NCI-H345 (cell line): ENCODE measurements around the gene ABCA13.

Source experiments
- DNase-seq: peaks from one replicate; lab custom pipeline; 2025; lab: John Stamatoyannopoulos, UW

The ABCA13 gene

GRCh38 chr7:48242846-48243245, 71.6 kb downstream of the ABCA13 start:
- DNase-seq: no peak

GRCh38 chr7:48244864-48245271, 73.6 kb downstream of the ABCA13 start:
- DNase-seq: no peak

DNA sequence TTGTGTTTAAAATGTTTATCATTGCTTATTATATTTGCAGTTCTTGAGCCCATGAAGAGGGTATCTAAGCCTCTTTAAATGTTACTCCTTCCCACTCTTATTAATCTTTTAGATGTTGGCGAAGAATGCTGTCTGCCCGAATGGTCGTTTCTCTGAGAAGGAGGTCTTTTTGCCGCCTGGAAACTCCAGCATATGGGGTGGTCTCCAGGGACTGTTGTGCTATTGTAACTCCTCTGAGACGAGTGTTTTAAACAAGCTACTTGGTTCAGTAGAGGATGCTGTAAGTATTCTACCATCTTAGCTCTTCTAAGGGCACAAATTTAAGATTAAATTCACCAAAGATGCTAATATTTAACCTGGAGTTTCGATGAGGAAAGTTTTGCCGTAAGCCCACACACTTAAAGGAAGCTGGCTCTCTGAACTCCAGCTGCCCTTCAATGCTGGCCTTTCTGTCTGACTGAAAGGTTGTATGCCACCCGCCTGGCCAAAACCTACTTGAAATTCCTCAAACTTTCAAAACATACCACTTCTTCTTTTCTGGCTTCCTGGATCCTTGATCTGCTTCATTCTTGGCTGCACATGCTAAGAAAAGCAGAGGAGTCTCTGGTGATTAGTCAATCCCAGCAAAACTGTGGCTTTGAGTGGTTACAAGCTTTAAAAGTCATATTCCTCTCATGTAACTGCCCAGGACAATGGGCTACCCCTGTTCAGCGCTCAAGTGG, 74.7 kb downstream of the ABCA13 start:
- DNase-seq: no peak

- DNase-seq: no peak
Observed at GRCh38 chr7:48249166-48249565, 77.9 kb downstream of the ABCA13 start.

DNA sequence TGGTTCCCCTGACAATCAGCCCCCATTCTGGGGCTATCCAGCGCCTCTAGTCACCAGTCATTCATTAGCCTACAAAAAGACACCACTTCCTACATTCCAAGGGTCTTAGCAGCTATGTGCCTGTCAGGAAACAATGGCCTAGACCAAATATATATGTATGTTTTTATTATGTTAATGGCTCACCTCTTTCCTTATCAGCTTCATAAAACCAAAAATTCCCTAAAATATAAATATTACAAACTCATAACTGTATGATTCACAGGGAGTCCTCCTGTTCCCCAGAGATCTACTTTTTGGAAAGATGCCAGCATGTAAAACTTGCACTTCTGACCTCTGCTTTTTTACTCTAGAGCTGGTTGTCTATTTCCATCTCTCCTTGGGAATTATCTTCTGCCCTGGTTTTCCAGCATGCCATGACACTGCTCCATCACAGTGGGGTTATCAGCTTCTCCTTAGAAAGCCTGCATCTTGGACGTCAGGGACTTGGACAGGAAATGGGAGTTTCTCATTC, 79.2 kb downstream of the ABCA13 start:
- DNase-seq: no peak

- no peak for DNase-seq
Observed at GRCh38 chr7:48251766-48252165, 80.5 kb downstream of the ABCA13 start.

GRCh38 chr7:48252995-48253394, 81.7 kb downstream of the ABCA13 start:
- no peak for DNase-seq

DNA sequence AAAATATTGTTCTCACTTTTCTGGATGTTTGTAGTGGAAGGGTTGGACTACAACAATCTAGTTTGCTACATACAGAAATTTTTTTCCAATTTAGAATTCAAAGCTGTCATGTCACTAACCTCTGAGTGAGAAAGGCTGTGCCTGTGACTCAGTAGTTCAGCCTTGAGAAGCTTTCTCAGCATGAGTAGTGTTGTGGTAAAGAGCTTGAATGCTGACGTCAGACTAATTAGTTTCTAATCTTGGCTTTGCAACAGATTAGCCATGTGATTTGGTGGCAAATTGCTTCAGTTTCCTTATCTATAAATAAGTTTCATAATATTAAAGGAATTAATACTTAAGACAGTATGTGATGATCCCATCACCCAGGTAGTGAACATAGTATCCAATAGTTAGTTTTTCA, 83.8 kb downstream of the ABCA13 start:
- DNase-seq: no peak

GRCh38 chr7:48259463-48260280, 88.4 kb downstream of the ABCA13 start:
- DNase-seq: no peak

- DNase-seq: no peak
Observed at GRCh38 chr7:48261696-48262095, 90.4 kb downstream of the ABCA13 start.

DNA sequence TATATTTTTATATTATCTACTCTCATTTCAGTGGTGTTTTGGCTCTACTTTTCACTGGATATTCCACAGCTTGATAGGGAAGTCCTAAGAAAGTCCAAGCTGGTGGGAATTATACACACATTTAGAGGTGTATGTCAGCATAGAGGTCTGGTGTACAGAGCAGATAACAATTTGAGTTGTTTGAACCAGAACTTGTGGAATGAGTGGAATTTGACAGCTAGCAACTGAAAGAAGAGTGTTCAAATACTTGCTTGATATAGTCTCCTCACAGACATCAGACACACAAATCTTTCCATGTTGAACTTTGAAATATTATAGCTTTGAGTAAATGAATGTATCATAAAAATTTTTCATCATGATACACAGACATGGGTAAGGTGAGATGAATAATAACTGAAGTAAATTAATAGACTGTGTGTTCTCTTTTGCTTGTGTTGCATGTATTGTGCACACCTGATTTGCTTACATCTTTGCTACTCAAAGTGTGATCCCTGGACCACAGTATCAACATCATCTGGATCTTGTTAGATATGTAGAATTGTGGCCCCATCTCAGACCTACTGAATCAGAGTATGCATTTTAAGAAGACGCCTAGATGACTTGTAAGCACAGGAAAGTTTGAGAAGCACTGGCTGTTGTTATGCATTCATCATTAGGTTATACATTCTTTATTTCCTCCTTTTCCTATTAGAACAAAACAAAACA, 91.5 kb downstream of the ABCA13 start:
- no peak for DNase-seq

GRCh38 chr7:48263311-48263650, 92.0 kb downstream of the ABCA13 start:
- DNase-seq: no peak

DNA sequence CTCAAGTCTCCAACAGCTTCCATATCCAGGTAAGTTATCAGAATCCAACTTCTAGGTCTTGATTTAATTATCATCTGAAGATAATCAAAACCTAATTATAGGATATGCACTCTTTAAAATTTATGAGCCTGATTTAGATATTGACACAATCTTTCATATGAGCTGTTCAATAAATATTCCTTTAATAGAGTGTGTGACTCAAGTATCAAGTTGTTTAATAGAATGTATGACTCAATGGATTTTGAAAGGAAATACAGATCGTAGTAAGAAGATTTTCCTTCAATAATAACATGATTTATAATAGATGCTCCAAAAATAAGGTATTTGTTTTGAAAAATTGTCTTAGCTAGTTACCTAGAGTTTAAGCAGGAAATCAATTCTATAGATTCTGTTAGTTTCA, 97.8 kb downstream of the ABCA13 start:
- DNase-seq: no peak

GRCh38 chr7:48274662-48275061, 103.4 kb downstream of the ABCA13 start:
- no peak for DNase-seq

DNA sequence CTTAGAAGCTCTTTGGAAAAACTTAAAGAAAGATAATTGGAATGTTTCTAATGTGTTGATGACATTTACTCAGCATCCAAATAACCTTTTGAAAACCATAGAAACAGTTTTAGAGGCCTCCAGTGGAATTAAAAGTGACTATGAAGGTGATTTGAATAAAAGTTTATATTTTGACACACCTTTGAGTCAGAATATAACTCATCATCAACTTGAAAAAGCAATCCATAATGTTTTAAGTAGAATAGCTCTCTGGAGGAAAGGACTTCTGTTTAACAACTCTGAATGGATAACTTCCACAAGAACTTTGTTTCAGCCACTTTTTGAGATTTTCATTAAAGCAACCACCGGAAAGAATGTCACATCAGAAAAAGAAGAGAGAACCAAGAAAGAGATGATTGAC, 108.2 kb downstream of the ABCA13 start:
- no peak for DNase-seq

DNA sequence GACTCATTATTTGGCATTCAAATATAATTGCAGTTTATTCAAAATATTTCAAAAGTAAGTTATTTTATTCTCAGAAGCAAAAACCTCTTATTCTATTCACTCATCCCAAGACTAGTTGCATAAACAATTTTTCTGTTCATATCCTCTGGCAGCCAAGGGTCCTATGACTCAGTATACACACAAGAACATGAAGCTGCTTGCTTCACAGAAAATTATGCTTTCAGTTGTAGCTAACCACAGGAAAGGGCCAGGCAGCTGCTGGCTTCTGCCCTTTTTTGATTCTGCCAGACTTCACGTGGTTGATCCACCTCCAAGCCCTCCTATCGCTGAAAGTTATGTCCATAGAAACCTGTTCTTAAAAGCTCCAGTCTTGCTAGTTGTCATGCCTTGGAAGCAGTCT, 108.8 kb downstream of the ABCA13 start:
- DNase-seq: no peak

- no peak for DNase-seq
Observed at GRCh38 chr7:48285373-48285772, 114.1 kb downstream of the ABCA13 start.

- no peak for DNase-seq
Observed at GRCh38 chr7:48286836-48287235, 115.6 kb downstream of the ABCA13 start.

DNA sequence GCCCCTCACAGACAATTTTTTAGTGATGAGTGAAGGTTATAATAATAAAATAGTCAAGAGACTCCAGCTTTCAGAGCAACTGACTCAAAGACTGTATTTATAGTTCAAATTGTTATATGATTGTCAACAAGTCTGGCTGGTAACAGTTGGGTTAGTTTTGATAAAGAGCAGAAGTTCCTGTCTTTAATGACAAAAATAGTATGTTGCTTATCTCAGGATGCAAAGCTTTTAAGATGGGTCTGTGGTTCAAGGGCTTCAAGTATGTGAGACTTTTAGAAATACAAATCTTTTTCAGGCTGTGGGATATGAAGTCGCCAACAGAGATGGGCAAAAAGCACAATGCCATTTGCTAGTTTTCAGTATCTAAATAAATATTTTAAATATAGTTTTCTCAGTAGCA, 118.4 kb downstream of the ABCA13 start:
- no peak for DNase-seq

DNA sequence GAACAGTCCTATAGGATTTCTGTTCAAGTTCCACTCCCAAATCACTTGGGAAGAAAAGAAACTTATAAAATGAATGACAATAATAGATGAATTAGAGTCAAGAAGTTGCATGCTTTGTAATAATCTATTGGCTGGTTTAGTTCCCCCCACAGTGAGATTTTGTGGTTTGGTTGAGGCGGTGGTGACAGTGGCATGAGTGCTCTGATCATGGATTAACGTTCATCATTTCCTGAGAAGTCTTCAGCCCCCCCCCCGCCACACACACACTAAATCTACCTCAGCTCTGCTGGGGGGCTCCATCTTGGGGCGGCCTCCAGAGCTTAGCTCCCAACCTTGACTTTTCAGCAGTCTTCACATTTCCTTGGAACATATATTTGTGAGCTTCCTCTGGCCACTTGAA, 121.7 kb downstream of the ABCA13 start:
- no peak for DNase-seq

DNA sequence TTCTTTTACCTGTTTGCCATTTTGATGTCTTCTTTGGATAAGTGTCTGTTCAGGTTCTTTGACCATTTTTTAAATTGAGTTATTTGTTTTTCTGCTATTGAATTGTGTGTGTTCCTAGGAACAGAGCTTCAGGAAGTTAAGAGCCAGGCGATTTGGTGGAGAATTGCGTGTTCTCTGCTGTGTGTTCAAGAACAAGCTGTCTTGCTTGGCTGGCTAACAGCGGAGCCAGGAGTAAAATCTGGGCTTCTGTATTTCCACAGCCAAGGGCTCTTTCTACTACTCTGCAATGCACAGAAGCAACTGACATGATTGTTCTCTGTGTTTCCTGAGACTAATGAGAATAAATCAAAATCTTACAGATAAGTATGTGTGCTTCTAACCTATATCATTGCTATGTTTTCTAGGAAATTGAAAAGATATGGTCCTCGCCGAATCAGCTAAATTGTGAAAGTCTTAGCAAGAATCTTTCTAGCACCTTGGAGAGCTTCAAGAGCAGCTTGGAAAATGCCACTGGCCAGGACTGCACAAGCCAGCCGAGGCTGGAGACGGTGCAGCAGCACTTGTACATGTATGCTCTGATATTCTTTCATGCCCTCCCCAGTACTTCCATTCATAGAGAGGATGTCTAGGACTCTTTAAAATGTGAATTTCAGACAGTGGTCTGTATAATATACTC, 124.2 kb downstream of the ABCA13 start:
- no peak for DNase-seq

DNA sequence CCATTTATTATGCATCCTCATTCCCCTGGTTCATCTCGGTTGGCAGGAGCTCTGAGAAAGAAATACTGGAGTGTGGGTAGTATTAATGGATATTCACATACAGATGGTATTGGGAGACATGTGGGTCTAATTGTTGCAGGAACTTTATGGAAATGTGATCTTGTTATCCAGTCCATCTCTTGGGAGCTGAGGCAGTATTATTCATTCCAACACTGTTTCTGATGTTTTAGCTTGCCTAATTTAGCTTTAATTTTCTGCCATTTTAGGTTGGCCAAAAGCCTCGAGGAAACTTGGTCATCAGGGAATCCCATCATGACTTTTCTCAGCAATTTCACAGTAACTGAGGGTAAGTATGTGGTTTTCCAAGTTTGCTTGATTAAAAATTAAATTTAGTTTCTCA, 125.7 kb downstream of the ABCA13 start:
- DNase-seq: no peak
